CD4-positive, alpha-beta T cell treated with Interleukin-4 for 4 hours (primary cell): ENCODE results near the gene VWA5A.

Experiments used
- DNase-seq: peaks from one replicate; pipeline ENCODE4 v3.0.0-alpha.2; 2020

VWA5A gene

DNA sequence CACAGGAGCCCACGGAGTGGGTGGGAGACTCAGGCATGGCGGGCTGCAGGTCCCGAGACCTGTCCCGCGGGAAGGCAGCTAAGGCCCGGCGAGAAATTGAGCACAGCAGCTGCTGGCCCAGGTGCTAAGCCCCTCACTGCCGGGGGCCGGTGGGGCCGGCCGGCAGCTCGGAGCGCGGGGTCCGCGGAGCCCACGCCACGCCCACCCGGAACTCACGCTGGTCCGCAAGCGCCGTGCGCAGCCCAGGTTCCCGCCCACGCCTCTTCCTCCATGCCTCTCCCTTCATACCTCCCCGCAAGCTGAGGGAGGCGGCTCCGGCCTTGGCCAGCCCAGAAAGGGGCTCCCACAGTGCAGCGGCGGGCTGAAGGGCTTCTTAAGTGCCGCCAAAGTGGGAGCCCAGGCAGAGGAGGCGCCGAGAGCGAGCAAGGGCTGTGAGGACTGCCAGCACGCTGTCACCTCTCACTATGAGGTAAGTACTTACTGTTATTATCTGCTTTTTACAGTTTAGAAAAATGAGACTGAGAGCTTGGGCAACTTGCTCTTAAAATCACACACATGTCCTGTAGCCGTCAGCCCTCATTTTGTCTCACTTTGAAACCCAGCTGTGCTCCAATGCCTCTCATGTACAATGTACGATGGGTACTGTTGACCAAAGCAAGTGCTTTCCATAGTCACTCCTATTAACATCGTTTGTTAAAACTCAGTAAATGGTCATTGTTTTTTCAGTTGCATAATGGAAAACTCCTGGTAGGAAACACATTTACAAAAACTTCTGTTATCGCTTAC, 55.7 kb downstream of the VWA5A start:
- no peak for DNase-seq

DNA sequence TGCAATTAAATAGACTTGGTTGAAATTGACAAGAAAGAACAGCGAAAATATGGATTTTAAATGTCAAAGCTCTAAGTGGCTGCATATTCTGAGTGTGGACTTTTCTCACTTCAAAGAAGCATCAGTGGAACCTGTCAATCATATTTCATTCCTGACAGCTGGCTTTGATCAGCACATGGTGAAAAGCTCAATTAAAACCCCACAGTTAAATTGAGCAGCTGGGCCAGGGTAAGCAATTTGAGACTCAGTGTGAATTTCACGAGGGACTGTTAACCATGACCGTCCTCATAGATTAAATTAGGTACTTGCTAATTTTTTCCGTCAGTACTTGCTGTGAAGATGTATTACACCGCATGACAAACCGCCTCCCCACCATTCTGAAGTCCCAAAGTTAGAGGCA, 56.9 kb downstream of the VWA5A start:
- DNase-seq = no peak

DNA sequence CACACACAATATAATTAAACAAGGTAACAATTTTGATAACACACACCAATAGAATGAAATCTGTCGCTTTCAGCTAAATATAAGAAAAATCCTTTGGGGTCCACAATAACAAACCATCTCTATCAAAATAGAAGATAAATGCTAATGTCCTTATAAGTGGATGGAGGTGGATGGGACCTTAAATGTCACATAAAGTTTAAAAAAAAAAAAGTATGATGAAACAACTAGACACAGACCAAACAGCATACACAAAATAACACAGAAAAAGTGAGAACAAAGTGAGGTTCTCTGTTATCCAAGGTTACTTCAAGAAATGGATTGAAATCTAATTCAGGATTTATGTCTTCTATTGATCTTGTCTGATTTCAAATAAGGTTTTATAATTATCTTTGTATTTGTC, 57.3 kb downstream of the VWA5A start:
- no peak for DNase-seq

DNA sequence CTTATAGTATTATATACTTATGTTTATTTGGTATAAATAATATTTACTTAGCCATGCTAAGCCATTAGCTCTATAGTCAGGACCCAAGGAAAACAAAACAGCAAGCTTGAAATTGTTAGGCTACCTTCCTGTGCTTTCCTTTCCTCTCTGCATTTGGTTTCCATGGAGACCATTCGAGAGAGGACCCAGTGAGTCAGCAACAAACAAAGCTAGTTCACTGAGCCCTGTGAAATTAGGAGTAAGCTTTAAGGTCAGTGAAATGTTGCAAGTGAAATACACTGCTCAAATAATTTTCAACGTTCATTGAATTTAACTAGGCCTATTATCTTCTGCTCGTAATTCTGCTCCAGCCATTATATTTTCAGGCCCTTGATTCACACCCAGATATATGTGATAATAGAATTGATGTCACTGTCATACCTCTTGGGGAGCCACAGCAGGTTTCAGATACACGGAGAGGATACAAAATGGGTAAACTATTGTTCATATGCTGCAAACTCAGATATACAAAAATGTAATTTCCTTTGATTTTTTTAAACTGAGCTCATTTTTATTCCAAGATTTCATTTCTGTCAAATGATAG, 58.8 kb downstream of the VWA5A start:
- no peak for DNase-seq

DNA sequence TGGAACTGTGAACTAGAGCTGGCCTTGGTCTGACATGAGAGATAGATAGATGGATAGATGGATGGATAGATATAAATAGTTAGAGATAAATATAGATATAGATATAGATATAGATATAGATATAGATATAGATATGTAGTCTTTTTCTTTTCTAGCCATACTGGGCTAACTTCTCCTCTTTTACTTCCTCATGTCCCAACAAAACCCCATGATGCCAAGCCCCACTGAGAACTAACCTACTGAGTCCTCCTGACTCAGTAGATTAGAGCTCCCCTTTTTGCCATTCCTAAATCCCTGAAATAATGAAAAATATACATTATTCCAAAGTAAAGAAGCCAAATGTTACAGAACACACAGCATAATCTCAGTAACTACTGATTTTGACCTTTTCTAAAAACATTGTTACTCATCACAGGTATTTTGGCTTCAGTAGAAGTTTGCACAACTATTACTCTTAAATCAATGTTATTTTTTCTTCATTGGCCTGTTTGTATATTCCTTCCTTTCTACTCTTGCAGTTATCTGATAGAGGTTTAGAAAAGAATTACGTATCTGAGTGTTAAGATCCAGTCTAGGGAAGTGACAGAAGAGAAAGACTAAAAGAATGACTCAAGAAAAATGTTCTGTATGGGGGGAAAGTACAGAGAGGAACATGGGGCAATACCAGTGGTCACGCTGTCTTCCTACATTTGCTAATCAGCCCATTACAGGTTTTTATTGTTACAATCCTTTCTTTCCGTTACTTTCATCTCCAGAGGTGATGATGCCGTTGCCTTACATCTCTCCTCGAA, 61.9 kb downstream of the VWA5A start:
- DNase-seq = no peak

DNA sequence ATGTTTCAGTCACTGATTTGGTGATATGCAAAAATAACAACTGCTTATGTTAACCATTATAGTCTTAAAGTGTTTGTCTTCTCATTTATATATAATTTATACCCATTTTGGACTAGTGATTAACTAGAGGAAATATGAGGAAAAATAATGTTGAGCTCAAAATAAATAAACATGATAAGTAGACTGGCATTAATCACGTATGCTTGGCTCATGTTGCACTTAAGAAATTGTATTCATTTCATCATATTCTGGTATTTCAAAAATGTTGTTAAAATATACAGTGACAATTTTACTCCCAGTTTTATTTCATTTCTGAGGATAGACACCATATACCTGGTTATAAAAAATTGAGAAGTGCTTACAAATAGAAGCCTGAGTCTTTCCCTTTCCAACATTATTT, 64.1 kb downstream of the VWA5A start:
- no peak for DNase-seq

DNA sequence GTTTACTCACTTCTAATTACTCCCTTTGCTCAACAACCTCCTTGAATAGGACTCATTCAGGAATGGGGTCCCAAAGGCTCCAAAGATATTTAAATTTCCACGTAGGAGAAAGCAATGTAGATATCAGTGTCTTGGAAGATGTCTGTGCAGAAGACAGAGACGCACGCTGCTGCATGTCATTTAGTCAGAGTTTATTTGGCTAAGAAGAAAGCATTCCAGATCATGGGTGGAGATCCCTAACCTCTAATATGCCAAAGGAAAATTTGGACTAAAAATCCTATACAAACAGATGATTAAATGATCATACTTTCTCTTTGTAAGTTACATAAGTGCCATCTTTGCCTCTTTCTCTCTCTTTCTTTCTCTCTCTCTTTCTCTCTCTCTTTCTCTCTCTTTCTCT, 67.8 kb downstream of the VWA5A start, which contains the start of gene OR10D3:
TSS of gene OR10D3 (plus strand) at position 278 of the 400 bp plus-strand sequence. CDS start 1,925 bp downstream, outside the sequence.
- DNase-seq = no peak

DNA sequence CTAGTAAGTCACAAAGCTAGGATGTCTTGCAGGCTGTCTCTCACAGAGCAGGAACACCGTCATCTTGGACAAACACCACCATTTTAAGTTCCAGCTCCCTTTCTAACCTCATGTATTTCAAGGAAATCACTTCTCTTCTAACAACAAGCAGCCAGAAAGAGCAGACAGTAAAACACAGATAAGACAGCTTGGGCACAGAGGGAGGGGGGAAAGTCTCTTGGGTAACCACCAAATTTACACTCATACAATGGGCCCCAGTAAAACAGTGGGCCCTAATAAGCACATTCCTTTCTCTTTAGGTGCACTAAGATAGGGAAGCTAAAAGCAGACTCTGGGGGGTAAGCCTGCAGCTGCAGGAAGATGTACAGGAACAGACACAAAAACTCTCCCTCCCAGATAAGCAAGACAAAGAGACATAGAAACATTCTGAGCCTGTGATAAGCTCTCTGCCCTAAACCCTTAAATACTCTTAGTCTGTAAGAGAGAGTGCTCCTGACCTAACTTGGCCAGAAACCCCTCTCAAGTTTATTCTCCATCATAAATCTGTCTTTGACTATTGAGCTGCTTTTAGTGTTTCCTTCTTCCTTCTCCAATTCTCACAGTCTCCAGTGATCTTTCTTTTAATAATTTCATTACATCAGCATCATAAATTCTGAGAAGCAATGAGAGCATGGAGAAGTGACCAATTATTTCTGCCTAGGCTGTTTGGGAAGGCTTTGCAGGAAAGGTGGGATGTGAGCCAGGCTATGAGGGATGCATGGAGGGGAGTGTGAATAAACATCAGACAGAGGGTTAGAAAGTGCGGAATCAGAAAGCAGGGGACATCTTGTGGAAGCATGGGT, 75.3 kb downstream of the VWA5A start:
- DNase-seq = no peak

DNA sequence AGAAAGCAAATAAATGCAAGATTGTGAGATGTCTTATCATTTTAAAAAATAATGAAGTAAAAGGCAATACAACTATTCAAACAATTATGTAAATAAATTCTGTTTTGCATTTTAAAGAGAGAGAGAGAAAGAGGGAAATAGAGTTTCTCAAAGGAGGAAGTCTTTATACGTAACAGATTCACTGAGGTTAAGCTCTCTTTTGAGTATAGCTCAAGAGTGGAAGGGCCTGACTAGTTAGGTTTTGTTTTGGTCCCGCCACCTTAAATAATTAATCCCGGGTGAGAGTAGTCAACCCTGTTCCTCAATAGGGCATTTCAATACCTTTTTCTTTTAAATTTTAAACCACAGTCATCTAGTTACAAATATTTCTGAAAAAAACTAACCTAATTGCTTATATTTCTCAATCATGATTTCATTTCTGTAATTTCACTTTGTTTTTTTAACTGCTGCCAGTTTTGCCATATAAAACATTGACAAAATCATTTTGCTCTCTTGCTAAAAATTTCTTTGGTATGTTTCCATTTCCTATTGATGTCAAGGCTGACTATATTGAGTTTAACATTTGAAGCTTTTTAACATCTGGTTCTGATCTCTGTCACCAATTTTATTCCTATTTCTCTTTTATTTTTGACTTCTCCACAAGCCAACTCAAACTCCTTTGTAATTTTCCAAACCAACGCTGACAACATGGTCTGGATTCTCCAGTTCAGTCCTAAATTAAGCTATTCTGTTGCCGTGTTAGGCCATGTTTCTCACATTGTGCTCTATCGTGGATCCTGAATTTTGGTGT, 78.2 kb downstream of the VWA5A start:
- DNase-seq = no peak

DNA sequence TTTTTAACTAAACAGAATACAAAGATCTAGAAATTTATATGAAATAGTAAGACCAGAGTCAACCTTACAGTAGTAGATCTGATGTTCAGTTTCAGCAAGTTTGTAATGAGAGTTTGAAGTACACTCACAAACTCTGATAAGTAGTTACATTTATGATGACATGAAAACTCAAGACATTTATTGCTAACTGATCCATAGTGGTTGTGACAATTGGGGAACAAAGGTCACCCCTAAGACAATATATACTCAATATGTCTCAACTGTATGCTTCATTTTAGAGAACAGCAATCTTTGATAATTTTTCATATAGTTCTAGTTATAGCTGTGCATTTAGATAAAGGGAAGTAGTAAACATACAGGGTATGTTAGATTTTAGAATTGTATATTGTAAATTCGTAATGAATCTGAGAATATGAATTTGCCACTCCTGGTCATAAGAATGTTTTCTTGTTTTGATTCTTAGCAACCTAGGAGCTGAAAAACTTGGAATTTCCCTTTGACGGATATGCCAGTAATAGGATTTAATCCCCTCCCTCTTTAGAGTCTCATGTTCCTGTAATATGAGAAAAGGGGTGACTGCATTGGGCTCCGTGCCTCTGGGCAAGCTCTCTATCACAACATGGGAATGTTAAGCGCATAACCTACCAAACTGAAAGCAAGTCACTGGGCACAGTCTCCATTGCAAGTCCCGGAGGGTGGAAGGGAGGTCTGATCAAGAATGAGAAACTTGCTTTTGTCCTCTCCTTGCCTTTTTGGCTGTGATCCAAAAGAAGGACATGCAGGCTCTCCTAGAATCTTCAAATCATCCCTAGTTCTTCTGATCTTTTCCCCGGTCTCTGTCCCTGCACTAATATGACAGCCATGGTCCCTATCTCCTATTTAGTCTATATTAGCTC, 79.3 kb downstream of the VWA5A start:
- no peak for DNase-seq

DNA sequence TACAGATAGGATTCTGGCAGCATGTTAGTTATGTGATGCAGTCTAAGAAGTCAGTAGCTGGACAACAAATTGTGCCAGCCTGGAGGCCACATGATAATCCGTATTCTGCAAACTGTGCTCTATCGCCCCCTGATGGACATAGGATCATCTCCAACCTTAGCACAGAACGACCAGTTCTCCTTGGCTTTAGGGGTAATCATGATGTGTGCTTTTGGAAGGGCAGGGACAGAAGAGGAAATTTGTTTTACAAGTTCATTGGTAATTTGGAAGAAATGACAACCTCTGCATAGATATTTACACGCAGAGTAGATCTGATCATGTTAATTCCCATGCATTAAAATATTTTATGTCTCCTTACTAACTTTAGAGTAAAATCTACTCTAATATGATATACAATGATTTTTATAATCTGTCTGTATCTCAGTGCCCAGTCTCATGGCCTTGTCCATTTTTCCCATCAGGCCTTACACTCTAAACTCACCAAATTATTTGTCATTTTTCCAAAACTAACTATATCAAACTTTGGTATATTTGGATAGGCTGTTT, 80.0 kb downstream of the VWA5A start:
- peak; percentile 41 for DNase-seq
